GM19438 (cell line): ENCODE measurements around the gene S1PR1.
A peak's percentile ranks its signal among the peaks of the same experiment; 100 is the strongest.

Source experiments
- ATAC-seq: cut with Tn5 transposase; IDR thresholded peaks from one replicate; pipeline ENCODE4 v1.9.1; 2021; ENCODE audit warnings: low read depth; ENCODE audit not compliant: unreplicated experiment

S1PR1 gene

DNA sequence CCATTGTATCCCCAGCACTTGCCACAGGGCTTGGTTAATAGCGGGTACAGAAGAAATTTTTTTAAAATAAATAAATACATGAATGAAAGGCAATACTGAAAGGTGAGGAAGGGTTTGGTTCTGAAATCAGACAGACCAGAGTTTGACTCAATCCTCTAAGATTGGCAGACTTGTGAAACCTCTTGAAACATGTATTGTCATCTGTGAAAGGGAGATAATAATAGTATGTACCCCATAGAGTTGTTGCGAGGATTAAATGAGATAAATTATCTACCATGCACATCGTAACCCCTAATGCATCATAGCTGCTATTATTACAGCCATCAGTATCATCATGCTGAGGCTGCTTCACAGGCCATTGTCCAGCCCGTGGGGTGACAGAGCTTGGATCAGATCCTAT, 41.4 kb downstream of the S1PR1 start:
- no peak for ATAC-seq

DNA sequence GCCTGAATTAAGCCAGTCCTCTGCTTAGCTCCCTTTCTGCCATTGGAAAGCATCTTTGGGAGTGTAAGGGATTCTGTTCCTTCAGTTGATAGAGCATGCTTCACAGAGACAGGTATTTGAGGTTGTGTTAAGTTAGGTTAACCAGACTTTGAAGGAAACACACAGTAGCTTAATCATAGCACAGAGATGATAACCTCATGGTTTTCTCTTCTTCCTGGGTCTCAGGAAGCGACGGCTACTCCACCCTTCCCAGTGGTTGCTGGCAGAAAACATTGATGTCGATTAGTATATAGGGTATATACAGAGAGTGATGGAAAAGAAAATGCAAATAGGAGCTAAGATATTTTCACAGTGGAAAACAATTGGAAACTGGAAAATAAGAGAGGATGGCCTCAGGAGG, 42.0 kb downstream of the S1PR1 start:
- no peak for ATAC-seq

DNA sequence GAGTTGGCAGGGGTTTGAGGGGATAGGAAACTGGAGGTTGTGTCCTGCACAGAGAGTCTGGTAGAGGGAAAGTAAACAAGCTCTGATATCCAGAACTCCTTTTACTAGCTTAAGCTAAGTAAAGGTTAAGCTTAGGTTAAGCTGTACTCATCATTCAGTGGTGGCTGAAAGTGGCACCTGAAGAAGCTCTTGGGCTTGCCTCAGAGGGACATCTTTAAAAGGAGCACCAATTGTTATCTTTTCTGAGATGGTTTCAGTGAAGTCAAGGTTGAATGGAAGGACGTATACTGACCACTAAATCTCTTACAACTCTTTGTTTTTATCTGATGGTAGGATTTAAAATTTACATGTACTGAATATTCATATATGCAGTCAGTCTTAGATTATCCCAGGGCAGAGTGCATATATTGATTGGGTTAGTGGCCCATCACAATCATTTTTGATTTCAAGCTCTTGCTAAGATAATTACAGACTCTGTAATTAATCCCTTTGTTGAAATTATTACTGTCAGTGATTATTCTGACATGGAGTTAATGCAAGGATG, 43.3 kb downstream of the S1PR1 start:
- ATAC-seq, result no peak

DNA sequence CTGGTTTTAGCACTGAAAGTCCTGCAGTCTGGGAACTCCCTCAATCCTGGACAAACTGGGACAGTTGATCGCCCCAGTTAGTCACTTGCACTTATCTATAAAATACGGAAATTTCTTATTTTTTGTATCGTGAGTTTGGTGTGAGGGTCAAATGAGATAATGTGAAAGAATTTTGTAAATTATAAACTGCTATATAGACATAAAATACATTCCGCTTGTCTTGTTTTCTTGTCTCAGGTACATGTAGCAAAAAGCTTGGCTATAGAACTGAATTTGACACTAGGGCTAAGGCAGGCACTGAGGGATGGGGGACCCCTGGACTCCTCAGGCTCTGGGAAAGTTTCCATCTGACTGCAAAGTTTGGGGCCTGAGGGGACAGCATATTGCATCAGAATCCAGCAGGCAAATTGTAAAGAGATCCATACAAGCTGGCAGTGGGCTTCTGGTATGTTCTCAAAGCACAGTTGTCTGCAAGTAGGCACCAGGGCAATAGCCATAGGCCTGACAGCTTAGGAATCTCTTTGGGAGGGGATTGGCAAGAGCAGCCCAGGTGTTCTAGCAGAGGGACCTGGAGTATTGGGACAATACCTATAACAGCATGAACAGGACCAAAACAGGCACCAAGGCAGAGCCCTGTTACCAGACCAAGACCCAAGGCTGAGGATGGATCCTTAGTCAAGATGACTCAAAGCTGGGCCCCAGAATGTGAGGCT, 44.3 kb downstream of the S1PR1 start:
- no peak for ATAC-seq

DNA sequence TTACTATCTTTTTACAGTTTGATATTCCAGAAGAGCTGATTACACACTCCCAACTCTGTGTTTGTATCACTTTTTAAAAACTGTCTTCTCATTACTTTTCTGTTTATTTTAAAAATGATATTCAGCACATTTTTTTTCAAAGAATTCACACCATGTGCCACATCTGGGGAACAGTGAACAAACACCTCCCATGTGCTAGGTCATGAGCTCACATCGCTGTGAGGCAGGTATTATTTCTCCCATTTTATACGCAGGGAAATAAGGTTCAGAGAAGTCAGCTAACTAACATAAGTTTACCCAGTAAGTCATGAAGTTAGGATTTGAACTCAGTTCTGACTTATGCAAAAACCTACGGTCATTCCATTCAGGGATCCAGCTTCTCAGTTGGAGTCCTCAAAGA, 44.9 kb downstream of the S1PR1 start:
- no peak for ATAC-seq

DNA sequence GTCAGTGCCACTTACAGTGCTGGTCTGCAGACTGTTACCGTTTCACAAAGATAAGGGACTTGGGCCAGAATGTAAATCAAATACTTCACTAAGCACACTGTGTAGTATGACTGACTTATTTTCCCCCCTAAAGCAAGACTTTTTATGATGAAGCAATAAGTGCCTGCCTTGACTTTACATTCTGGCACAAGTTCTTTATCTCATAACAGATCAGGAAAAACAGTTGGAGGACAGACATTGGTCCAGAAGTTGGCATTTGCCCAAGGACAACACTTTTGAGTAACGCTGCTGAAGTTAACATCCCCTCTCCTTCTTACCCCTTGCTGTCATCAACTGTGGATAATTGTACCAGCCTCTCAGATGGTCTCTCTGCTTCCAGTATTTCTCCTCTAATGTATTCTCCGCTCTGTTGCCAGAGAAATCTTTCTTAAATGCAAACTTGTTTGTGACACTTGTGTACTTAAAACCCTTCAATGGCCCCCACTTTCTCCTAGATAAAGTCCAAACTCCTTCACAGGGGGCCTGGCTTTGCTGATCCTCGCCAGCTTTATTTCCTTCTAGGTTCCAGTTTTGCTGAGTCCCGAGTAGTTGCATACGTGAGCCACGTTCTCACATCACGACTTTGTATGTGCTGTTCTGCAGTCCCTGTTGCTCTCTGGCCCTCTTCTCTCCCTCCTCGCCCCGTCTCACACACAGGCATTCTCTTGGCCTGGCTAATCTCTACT, 45.7 kb downstream of the S1PR1 start:
- no peak for ATAC-seq

DNA sequence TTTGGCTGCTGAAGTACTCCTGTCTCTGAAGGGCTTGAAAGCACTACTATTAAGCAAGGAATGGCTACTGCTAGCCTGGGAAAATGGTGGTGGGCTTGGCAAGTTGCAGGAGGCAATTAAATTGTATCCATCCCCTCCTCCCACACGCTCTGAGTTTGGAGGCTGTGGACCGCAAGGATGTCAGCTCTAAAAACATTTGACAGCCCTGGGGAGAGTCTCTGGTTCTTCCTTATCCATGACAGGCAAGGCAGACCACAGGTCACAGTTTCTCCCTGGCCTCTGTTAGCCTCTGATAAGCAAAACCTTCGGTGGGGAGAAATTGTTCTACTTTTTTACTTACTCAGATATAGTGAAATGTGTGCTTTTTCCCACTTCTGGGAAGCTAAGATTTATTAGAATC, 46.6 kb downstream of the S1PR1 start:
- no peak for ATAC-seq

DNA sequence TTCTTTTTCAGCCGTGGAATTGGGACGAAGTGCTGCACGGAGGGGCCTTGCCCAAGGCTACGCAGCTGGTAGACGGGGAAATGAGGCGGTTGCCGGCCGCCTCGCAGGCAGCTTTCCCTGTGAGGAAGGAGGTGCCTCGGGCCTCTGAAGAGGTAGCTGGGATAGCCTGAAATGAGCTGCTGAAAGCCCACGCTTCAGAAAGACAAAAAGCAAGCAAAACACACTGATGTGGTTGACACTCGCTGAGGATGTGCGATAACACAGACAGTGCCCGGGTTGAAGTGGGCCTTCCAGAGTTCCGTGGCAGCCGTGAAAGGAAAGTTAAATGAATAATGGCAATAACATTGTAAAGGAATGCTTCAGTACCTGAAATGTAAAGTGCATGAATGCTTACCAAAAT, 47.2 kb downstream of the S1PR1 start:
- no peak for ATAC-seq

DNA sequence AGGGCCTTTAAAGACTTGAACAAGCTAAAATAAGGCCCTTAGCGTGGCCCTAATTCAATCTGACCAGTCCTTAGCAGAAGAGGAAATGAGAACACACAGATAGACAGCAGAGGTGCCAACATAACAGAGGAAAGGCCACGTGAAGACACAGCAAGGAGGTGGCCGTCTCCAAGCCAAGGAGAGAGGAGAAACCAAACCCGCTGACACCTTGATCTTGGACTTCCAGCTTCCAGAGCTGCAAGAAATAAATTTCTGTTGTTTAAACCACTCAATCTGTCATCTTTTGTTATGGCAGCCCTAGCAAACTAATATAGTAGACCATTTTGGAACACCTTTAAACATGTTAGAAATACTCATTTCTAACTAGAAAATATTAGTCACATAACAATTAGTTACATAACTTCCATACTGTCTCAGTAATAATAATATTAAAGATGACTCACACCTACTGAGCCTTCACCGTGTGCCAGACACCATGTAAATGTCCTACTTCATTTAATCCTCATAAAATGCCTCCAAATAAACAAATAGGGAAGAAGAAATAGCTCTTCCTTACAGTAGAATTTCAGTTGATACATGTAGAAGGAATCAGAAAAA, 47.9 kb downstream of the S1PR1 start:
- no peak for ATAC-seq

DNA sequence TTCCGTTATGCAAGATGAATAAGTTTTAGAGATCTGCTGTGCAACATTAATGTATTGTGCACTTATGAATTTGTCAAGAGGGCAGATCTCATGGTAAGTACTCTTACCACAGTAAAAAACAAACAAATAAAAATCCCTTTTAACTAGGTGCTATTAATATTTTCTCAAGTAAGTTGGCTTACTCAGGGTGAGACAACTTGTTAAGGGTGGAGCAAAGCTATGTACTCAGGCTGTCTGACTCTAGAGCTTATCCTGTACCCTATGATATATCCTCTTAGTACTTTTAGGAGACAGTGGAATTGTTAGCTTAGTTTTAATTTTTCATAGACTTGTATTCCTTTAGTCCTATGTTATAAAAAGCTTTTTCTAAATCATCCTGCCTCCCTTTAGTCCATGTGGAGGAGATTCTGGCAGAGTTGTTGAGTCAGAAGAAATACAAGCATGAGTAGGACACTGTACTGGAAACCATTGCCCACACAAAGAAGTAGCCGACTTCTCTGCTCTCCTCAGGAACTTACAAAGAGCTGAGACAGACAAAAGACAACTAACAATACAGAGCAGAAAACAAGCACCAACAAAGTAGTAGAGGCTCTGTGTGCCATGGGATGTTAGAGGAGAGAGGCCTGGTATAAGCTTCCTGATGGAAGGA, 49.2 kb downstream of the S1PR1 start:
- no peak for ATAC-seq

DNA sequence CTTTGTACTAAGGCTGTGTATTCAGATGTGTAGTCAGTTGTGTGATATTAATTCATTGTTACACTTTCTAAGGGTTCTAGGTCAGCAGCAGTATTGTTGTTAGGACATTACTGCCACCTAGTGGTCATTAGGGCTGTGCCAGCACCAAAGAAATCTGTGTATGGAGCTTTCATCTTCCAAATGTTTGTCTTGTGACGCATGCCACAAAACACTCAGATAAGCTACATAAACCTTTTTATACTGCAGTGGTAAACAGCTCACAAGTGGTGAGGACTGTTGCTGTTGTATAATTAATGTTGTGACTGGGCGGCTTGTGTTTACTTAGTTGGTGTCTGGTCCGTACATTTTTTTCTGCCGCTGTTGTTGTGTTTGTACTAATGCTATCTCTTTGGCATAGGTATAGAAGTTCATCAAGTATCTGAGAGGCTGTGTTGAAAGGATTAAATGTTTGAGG, 51.7 kb downstream of the S1PR1 start:
- peak; percentile 52 for ATAC-seq

DNA sequence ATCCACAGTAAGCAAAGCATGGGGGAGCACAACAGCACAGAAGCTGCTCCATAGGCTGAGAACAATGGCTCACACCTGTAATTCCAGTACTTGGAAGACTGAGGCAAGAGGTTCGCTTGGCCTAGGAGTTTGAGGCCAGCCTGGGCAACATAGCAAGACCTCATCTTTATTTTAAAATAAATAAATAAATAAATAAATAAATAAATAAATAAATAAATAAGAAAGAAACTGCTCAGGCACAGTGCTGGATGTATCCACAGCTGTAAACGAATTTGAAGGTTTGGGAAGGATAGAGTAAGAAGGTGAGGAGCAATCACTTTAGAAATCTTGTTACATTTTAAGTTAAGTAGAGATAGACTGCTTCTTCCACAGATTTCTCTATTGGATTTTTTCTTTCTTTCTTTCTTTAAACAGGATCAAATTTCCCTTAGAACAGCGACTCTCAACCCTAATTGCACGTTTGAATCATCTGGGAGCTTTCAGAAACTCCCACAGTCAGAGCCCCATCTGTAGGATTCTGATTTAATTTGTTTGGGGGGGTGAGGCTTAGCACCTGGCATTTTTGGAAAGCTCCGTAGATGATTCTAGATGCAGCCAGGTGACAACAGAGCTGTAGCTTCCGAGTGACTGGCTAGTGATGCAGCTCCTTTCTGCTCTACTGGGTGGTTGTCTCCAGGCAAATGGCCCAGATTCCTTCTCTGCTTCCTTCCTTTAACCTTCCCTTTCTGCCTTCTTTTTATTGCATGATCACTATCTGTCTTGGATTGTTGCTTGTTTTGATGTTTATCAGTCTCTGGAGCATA, 53.5 kb downstream of the S1PR1 start:
- no peak for ATAC-seq
